ENCODE results near the gene BANF2. TPM values are rescaled to one million over a fixed set of nuclear protein-coding genes. Genes with fewer than 3 reads are reported as not detected.

Gene BANF2
- total RNA-seq, 3 donors from 2014 or later = not detected

DNA sequence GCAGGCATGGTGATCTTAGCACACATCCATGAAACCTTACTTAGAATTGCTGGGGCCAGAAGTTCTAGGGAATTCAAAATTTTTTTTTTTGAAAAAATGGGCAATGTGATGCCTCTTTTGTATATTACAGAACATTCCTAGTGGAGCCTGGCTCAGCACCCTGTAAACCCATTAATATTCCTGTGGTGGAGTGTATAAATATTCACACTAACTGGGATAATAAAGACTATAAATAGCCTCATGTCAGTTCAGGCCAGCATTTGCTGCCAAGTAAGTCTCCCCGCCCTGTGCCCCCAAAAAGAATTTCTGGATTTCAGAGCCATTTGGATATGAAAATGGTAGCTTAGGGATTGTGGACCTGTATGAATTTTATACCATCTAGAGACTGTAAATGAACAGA is 14.8 kb downstream of the BANF2 start:
- Histone ChIP-seq H3K9me3 (no peaks in the 10 kb centered on the region), H3K4me1 (no peaks in the 10 kb centered on the region), H3K27me3 (no peaks in the 10 kb centered on the region), H3K4me3 (no peak overlapping the region), H3K27ac (no peak overlapping the region), H3K36me3 (no peaks in the 10 kb centered on the region)
- DNase-seq (ENCODE audit: low spot score in 2 of 2) = no peak
- intact Hi-C loops (cut with DNase I; ENCODE audit: low total_unique reads) = no loop called here
- TF ChIP-seq, protein P1, sequence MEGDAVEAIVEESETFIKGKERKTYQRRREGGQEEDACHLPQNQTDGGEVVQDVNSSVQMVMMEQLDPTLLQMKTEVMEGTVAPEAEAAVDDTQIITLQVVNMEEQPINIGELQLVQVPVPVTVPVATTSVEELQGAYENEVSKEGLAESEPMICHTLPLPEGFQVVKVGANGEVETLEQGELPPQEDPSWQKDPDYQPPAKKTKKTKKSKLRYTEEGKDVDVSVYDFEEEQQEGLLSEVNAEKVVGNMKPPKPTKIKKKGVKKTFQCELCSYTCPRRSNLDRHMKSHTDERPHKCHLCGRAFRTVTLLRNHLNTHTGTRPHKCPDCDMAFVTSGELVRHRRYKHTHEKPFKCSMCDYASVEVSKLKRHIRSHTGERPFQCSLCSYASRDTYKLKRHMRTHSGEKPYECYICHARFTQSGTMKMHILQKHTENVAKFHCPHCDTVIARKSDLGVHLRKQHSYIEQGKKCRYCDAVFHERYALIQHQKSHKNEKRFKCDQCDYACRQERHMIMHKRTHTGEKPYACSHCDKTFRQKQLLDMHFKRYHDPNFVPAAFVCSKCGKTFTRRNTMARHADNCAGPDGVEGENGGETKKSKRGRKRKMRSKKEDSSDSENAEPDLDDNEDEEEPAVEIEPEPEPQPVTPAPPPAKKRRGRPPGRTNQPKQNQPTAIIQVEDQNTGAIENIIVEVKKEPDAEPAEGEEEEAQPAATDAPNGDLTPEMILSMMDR (IDR thresholded peaks at IDR 0.05) = no peak
- no peak for TF ChIP-seq POLR2A (IDR thresholded peaks at IDR 0.05)
- no peak for TF ChIP-seq POLR2AphosphoS5 (IDR thresholded peaks at IDR 0.05)

DNA sequence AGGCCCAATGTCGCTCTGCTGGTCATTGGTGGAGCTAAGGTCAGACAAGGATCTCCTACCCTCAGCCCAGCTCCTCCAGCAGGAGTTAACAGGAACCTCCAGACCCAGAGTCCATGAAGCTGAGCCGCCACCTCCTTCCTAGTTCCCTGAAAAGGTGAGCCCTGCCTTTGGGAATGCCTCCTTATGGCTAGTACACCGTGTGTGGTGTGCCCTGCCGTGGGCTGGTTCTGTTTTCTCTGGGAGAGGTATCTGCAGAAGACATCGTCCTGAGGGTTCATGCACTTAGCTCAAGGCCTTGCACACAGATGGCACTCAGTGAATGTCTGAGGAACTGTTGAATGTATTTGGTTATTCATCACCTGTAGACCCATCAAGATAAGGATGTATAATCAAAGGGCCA is 15.3 kb downstream of the BANF2 start:
- H3K4me3 ChIP-seq = no peak overlapping the region
- TF ChIP-seq, protein P1 (IDR thresholded peaks at IDR 0.05) = no peak
- TF ChIP-seq POLR2A (IDR thresholded peaks at IDR 0.05) (no peak), POLR2AphosphoS5 (IDR thresholded peaks at IDR 0.05) (no peak)
- H3K36me3 ChIP-seq = no peaks in the 10 kb centered on the region
- no peak overlapping the region for H3K27ac ChIP-seq
- no peak for DNase-seq (ENCODE audit: low spot score in 2 of 2)
- H3K9me3 ChIP-seq = no peaks in the 10 kb centered on the region
- H3K27me3 ChIP-seq = no peaks in the 10 kb centered on the region
- intact Hi-C loops (cut with DNase I; ENCODE audit: low total_unique reads) = no loop called here
- H3K4me1 ChIP-seq = no peaks in the 10 kb centered on the region

DNA sequence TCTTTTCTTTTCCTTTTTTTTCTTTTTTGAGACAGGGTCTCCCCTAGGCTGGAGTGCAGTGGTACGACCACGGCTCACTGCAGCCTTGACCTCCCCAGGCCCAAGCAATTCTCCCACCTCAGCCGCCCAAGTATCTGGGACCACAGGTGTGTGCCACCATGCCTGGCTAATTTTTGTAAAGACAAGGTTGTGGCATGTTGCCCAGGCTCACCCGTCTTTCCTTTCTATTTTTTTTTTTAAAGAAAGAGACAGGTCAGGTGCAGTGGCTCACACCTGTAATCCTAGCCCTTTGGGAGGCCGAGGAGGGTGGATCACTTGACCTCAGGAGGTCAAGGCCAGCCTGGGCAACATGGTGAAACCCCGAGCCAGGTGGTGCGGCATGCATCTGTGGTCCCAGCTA is 16.6 kb downstream of the BANF2 start:
- intact Hi-C loops (cut with DNase I; ENCODE audit: low total_unique reads) = no loop called here
- TF ChIP-seq POLR2A (IDR thresholded peaks at IDR 0.05) = no peak
- TF ChIP-seq POLR2AphosphoS5 (IDR thresholded peaks at IDR 0.05) = no peak
- TF ChIP-seq, protein P1 (IDR thresholded peaks at IDR 0.05) = no peak
- Histone ChIP-seq H3K27me3 (no peaks in the 10 kb centered on the region), H3K36me3 (no peaks in the 10 kb centered on the region), H3K9me3 (no peaks in the 10 kb centered on the region), H3K27ac (no peak overlapping the region), H3K4me3 (no peak overlapping the region), H3K4me1 (no peaks in the 10 kb centered on the region)
- DNase-seq (ENCODE audit: low spot score in 2 of 2) = no peak

DNA sequence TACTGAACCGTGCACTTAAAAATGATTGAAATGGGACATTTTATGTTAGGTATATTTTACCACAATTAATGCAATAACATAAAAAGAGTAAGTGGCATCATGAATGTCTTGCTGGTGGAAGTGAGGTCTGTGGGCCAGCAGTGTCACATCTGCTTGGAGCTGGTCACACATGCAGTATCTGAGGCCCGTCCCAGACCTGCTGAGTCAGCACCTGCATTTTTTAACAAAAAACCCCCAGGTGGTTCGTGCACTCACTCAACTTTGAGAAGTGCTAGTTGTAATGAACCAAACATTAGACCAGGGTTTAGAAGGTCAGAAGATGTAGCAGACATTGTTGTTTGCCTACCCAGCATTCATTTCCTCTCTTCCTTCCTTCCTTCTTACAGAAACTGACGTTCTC is 21.0 kb downstream of the BANF2 start:
- TF ChIP-seq POLR2A (IDR thresholded peaks at IDR 0.05) = no peak
- TF ChIP-seq, protein P1 (IDR thresholded peaks at IDR 0.05) = no peak
- no peak for TF ChIP-seq POLR2AphosphoS5 (IDR thresholded peaks at IDR 0.05)
- Histone ChIP-seq H3K27ac (no peak overlapping the region), H3K4me3 (no peak overlapping the region), H3K4me1 (no peaks in the 10 kb centered on the region), H3K27me3 (no peaks in the 10 kb centered on the region), H3K36me3 (no peaks in the 10 kb centered on the region), H3K9me3 (no peaks in the 10 kb centered on the region)
- intact Hi-C loops (cut with DNase I; ENCODE audit: low total_unique reads) = no loop called here
- no peak for DNase-seq (ENCODE audit: low spot score in 2 of 2)

DNA sequence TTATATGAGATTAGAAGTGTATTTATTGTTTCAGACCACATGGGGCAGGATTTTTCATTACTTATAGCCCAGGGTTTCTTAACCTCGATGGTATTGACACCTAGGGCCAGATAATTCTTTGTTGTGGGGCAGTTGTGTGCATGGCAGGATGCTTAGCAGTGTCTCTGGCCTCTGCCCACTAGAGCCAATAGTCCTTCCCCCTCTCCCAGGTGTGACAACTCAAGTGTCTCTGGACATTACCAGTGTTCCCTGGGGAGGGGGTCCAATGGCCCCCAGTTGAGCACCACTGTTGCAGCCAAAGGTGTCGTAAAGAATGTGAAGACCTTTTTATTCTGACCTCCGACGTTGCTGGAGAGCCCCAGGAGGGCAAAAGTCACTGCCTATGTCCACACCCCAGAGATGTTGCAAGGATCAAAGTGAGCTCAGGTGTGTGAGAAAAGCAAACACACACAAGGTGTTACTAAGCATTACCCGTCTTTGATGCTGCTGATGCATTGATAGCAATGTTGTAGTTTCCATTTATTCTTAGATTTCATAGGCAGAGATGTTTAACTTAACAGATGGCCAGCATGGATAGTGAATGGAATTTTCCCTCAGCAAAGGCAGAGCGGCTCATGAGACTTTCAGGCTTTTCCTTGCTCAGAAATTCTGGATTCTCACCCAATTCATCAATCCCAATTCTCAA is 22.2 kb downstream of the BANF2 start:
- Histone ChIP-seq H3K9me3 (no peaks in the 10 kb centered on the region), H3K4me3 (no peak overlapping the region), H3K36me3 (no peaks in the 10 kb centered on the region), H3K4me1 (no peaks in the 10 kb centered on the region), H3K27ac (no peak overlapping the region), H3K27me3 (no peaks in the 10 kb centered on the region)
- TF ChIP-seq, protein P1 (IDR thresholded peaks at IDR 0.05) = no peak
- TF ChIP-seq POLR2A (IDR thresholded peaks at IDR 0.05) = no peak
- TF ChIP-seq POLR2AphosphoS5 (IDR thresholded peaks at IDR 0.05) = no peak
- DNase-seq (ENCODE audit: low spot score in 2 of 2) = no peak
- intact Hi-C loops (cut with DNase I; ENCODE audit: low total_unique reads) = no loop called here
